Measurements from ENCODE around the gene WNK2.

WNK2 gene

GRCh38 chr9:93256878-93257807, 73.2 kb downstream of the WNK2 start:
- DNase-seq, result no peak

- DNase-seq, result no peak
Observed at GRCh38 chr9:93257808-93258331, 73.9 kb downstream of the WNK2 start.

- no peak for DNase-seq
Observed at GRCh38 chr9:93258419-93258817, 74.5 kb downstream of the WNK2 start.

- no peak for DNase-seq
Observed at GRCh38 chr9:93258818-93259489, 75.0 kb downstream of the WNK2 start.

- no peak for DNase-seq
Observed at GRCh38 chr9:93259490-93260262, 75.7 kb downstream of the WNK2 start.

GRCh38 chr9:93260263-93261066, 76.5 kb downstream of the WNK2 start:
- DNase-seq, result no peak

GRCh38 chr9:93261281-93261680, 77.3 kb downstream of the WNK2 start:
- DNase-seq, result no peak

GRCh38 chr9:93261735-93262523, 78.0 kb downstream of the WNK2 start:
- no peak for DNase-seq

GRCh38 chr9:93262537-93263310, 78.8 kb downstream of the WNK2 start:
- no peak for DNase-seq

- DNase-seq, result no peak
Observed at GRCh38 chr9:93263334-93264229, 79.6 kb downstream of the WNK2 start.

GRCh38 chr9:93264338-93265125, 80.6 kb downstream of the WNK2 start:
- no peak for DNase-seq

GRCh38 chr9:93265301-93265971, 81.5 kb downstream of the WNK2 start:
- DNase-seq, result no peak

- DNase-seq, result no peak
Observed at GRCh38 chr9:93265972-93266371, 82.0 kb downstream of the WNK2 start.

GRCh38 chr9:93266521-93267001, 82.6 kb downstream of the WNK2 start:
- DNase-seq, result no peak

GRCh38 chr9:93267091-93267541, 83.2 kb downstream of the WNK2 start:
- no peak for DNase-seq

- no peak for DNase-seq
Observed at GRCh38 chr9:93267681-93268505, 84.0 kb downstream of the WNK2 start.
